H1 (cell line): ENCODE results near the gene SDHAF2. TPM values are rescaled to one million over a fixed set of nuclear protein-coding genes. Genes with fewer than 3 reads are reported as not detected.

Experiments
- ASH2L ChIP-seq: fragments of 200-600, 300-600 bp; sonication (generic); IDR thresholded peaks from one replicate; pipeline ENCODE4 v1.7.1; 2017; ENCODE audit warnings: low read length
- ATF2 ChIP-seq: IDR thresholded peaks from 2 replicates; pipeline ENCODE4 v1.6.1; 2012; ENCODE audit warnings: low read length, inconsistent platforms
- CHD1 ChIP-seq: IDR thresholded peaks from 2 replicates; pipeline ENCODE4 v1.6.1; 2012; ENCODE audit warnings: low read depth, low read length, improper control_type of control experiment
- CHD2 ChIP-seq: IDR thresholded peaks from 2 replicates; pipeline ENCODE4 v1.6.1; 2012; ENCODE audit warnings: low read length, improper control_type of control experiment
- CREB1 ChIP-seq: IDR thresholded peaks from 2 replicates; pipeline ENCODE4 v1.6.1; 2012; ENCODE audit warnings: inconsistent platforms
- EP300 ChIP-seq, 2 experiments: IDR thresholded peaks; 1 replicate in 1 of 2; 2 replicates in 1 of 2; pipeline ENCODE4 v1.6.1; 2011 to 2012; ENCODE audit warnings: low read depth in 2 of 2, low read length in 2 of 2, mild to moderate bottlenecking in 2 of 2, borderline replicate concordance in 1 of 2, inconsistent platforms in 1 of 2, moderate library complexity in 1 of 2
- FOSL1 ChIP-seq: IDR thresholded peaks from 2 replicates; pipeline ENCODE4 v1.6.1; 2011; ENCODE audit warnings: mild to moderate bottlenecking, low read depth, low read length, moderate library complexity; ENCODE audit not compliant: insufficient read depth
- GTF2F1 ChIP-seq: IDR thresholded peaks from 2 replicates; pipeline ENCODE4 v1.6.1; 2012; ENCODE audit warnings: low read depth, low read length, improper control_type of control experiment, borderline replicate concordance
- JUN ChIP-seq: IDR thresholded peaks from 2 replicates; pipeline ENCODE4 v1.6.1; 2011; ENCODE audit warnings: low read depth, mild to moderate bottlenecking, improper control_type of control experiment, low read length
- KDM4A ChIP-seq: IDR thresholded peaks from one replicate; pipeline ENCODE4 v1.7.1; 2012; ENCODE audit warnings: low read depth, mild to moderate bottlenecking, moderate library complexity, low read length, inconsistent platforms; ENCODE audit not compliant: severe bottlenecking
- NRF1 ChIP-seq: IDR thresholded peaks from 2 replicates; pipeline ENCODE4 v1.6.1; 2011; ENCODE audit warnings: mild to moderate bottlenecking, low read depth, low read length, improper control_type of control experiment
- POU5F1 ChIP-seq: IDR thresholded peaks from 2 replicates; pipeline ENCODE4 v1.6.1; 2011; ENCODE audit warnings: low read depth, mild to moderate bottlenecking, low read length, moderate library complexity
- SIRT6 ChIP-seq: IDR thresholded peaks from one replicate; pipeline ENCODE4 v1.7.1; 2012; ENCODE audit warnings: low read length, inconsistent platforms
- SP1 ChIP-seq: IDR thresholded peaks from 2 replicates; pipeline ENCODE4 v1.6.1; 2011; ENCODE audit warnings: low read depth, low read length
- SP2 ChIP-seq: IDR thresholded peaks from 2 replicates; pipeline ENCODE4 v1.6.1; 2012; ENCODE audit warnings: mild to moderate bottlenecking, low read length, inconsistent platforms
- SUZ12 ChIP-seq: fragments of 200-600 bp; sonication (generic); IDR thresholded peaks from 2 replicates; pipeline ENCODE4 v1.6.1; 2012; ENCODE audit warnings: mild to moderate bottlenecking, inconsistent platforms, low read length, moderate library complexity, mixed read lengths
- YY1 ChIP-seq: IDR thresholded peaks from 2 replicates; pipeline ENCODE4 v1.6.1; 2011; ENCODE audit warnings: low read depth, mild to moderate bottlenecking, low read length
- ZNF274 ChIP-seq: IDR thresholded peaks from 2 replicates; pipeline ENCODE4 v1.7.0; 2012; ENCODE audit warnings: low read length, borderline replicate concordance; ENCODE audit errors: extremely low read depth
- polyA plus RNA-seq, 7 experiments: library from polyadenylated mRNA; depleted of rRNA in 3 of 7; stranded (reverse) in 5 of 7; unstranded in 2 of 7; fragments of >200 nt in 5 of 7; fragments of 200-250 nt in 2 of 7; gene quantifications; 1 replicate in 5 of 7; 2 replicates in 1 of 7; 4 replicates in 1 of 7; pipeline versions ENCODE4 v1.2.1 to v1.2.3, GENCODE V29; 2011 to 2013; ENCODE audit warnings: missing spikeins in 2 of 7, mixed read lengths in 2 of 7
- total RNA-seq: library from RNA; stranded (reverse); fragmentation: NEBNext Ultra II Directional; extraction: Animal tissue kit (Norgen Biotek cat#: 25700); gene quantifications from 2 replicates; pipeline ENCODE4 v1.2.1, GENCODE V29; 2021
- TF ChIP-seq, protein P1 (sequence below): IDR thresholded peaks from 2 replicates; pipeline ENCODE4 v1.6.1; 2012; ENCODE audit warnings: inconsistent platforms
- TF ChIP-seq, protein P2 (sequence below), 3 experiments: IDR thresholded peaks; 1 replicate in 2 of 3; 2 replicates in 1 of 3; pipeline versions ENCODE4 v1.5.1 to v1.6.1; 2011; ENCODE audit warnings: low read length in 3 of 3, mild to moderate bottlenecking in 3 of 3, inconsistent platforms in 2 of 3, low read depth in 1 of 3, moderate library complexity in 1 of 3; ENCODE audit not compliant: insufficient read depth in 1 of 3; ENCODE audit errors: control extremely low read depth in 1 of 3

The SDHAF2 gene
- total and polyA plus RNA-seq, 2 of the 8 experiments (the other 6 are each of a cell fraction or from before 2014, with no cell fraction given), result 41.0 to 114 TPM

GRCh38 chr11:61429691-61430582 lies at the start of gene SDHAF2, which contains the start of gene CPSF7 (continued):
- TF ChIP-seq NRF1 (peak; percentile 45), ATF2 (no peak), CHD1 (no peak), YY1 (peak; percentile 95), CHD2 (no peak), ZNF274 (no peak), GTF2F1 (peak; percentile 84; the same call in 1 of the 2 replicates), SUZ12 (no peak), CREB1 (peak; percentile 87), SP2 (no peak), ASH2L (peak; percentile 80), POU5F1 (no peak), EP300 (IDR thresholded peaks at IDR 0.05; ENCODE audit: borderline replicate concordance in 1 of 2, low read depth in 2 of 2, low read length in 2 of 2) (0 out of 3 replicates have a peak, but pooled peaks of 1 of the 2 experiments have one; percentile 24), SP1 (no peak), KDM4A (peak; percentile 12), SIRT6 (no peak), JUN (no peak), FOSL1 (no peak)
- TF ChIP-seq, protein P1, sequence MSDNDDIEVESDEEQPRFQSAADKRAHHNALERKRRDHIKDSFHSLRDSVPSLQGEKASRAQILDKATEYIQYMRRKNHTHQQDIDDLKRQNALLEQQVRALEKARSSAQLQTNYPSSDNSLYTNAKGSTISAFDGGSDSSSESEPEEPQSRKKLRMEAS, result peak; percentile 70
- TF ChIP-seq, protein P2, sequence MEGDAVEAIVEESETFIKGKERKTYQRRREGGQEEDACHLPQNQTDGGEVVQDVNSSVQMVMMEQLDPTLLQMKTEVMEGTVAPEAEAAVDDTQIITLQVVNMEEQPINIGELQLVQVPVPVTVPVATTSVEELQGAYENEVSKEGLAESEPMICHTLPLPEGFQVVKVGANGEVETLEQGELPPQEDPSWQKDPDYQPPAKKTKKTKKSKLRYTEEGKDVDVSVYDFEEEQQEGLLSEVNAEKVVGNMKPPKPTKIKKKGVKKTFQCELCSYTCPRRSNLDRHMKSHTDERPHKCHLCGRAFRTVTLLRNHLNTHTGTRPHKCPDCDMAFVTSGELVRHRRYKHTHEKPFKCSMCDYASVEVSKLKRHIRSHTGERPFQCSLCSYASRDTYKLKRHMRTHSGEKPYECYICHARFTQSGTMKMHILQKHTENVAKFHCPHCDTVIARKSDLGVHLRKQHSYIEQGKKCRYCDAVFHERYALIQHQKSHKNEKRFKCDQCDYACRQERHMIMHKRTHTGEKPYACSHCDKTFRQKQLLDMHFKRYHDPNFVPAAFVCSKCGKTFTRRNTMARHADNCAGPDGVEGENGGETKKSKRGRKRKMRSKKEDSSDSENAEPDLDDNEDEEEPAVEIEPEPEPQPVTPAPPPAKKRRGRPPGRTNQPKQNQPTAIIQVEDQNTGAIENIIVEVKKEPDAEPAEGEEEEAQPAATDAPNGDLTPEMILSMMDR (IDR thresholded peaks at IDR 0.05; ENCODE audit: control extremely low read depth in 1 of 3, insufficient read depth in 1 of 3, low read depth in 1 of 3, low read length in 3 of 3), result no peak
